Keratinocyte (primary cell): Measurements from ENCODE around the gene VPS37C. TPM values are rescaled to one million over a fixed set of nuclear protein-coding genes. Genes with fewer than 3 reads are reported as not detected.

Experiments
- DNase-seq: peaks from one replicate; pipeline ENCODE4 v3.0.0-alpha.2; 2011; ENCODE audit warnings: low read depth, missing footprints, low spot score
- FAIRE-seq: peaks from 2 replicates; lab custom pipeline; 2011; peaks lifted over from hg19 to GRCh38; lab: Jason Lieb, UNC
- H2AFZ ChIP-seq: 2 replicates; pipeline ENCODE4 v1.6.0; 2012; ENCODE audit warnings: low read length, control low read depth, inconsistent platforms; ENCODE audit not compliant: control insufficient read depth
- H3K27ac ChIP-seq: 2 replicates; pipeline ENCODE4 v1.5.1; 2011; ENCODE audit warnings: low read length; ENCODE audit not compliant: control insufficient read depth, insufficient read depth
- H3K27me3 ChIP-seq: 3 replicates; pipeline ENCODE4 v1.6.0; 2011; ENCODE audit warnings: low read length; ENCODE audit not compliant: control insufficient read depth, insufficient read depth; ENCODE audit errors: extremely low read depth
- H3K36me3 ChIP-seq, 2 experiments: 2 replicates in 1 of 2; 3 replicates in 1 of 2; pipeline ENCODE4 v1.5.1; 2011; ENCODE audit warnings: low read length in 2 of 2, mild to moderate bottlenecking in 1 of 2; ENCODE audit not compliant: control insufficient read depth in 2 of 2, insufficient read depth in 2 of 2; ENCODE audit errors: extremely low read depth in 1 of 2
- H3K4me1 ChIP-seq: 3 replicates; pipeline ENCODE4 v1.5.1; 2011; ENCODE audit warnings: low read length; ENCODE audit not compliant: control insufficient read depth, insufficient read depth; ENCODE audit errors: extremely low read depth
- H3K4me2 ChIP-seq: 3 replicates; pipeline ENCODE4 v1.6.0; 2011; ENCODE audit warnings: low read depth, low read length; ENCODE audit not compliant: control insufficient read depth, insufficient read depth; ENCODE audit errors: extremely low read depth
- H3K4me3 ChIP-seq, 3 experiments: fragments of 200-600 bp in 1 of 3; sonication (generic) in 1 of 3; 2 replicates in 2 of 3; 3 replicates in 1 of 3; pipeline ENCODE4 v1.5.1; 2011 to 2016; ENCODE audit warnings: low read length in 3 of 3, mild to moderate bottlenecking in 3 of 3, control low read depth in 2 of 3, inconsistent platforms in 1 of 3, low read depth in 1 of 3, mixed read lengths in 1 of 3, mixed run types in 1 of 3, moderate library complexity in 1 of 3; ENCODE audit not compliant: control insufficient read depth in 2 of 3, insufficient read depth in 2 of 3; ENCODE audit errors: extremely low read depth in 1 of 3
- H3K79me2 ChIP-seq: 2 replicates; pipeline ENCODE4 v1.6.0; 2012; ENCODE audit warnings: low read length; ENCODE audit not compliant: control insufficient read depth, insufficient read depth
- H3K9ac ChIP-seq: 3 replicates; pipeline ENCODE4 v1.6.0; 2011; ENCODE audit warnings: low read length; ENCODE audit not compliant: control insufficient read depth, insufficient read depth; ENCODE audit errors: extremely low read depth
- H3K9me1 ChIP-seq: 3 replicates; pipeline ENCODE4 v1.6.0; 2011; ENCODE audit warnings: low read length; ENCODE audit not compliant: control insufficient read depth, insufficient read depth; ENCODE audit errors: extremely low read depth
- H3K9me3 ChIP-seq: 2 replicates; pipeline ENCODE4 v1.5.1; 2012; ENCODE audit warnings: low read depth, low read length; ENCODE audit not compliant: control insufficient read depth
- H4K20me1 ChIP-seq: 3 replicates; pipeline ENCODE4 v1.6.0; 2011; ENCODE audit warnings: low read length; ENCODE audit not compliant: control insufficient read depth, insufficient read depth; ENCODE audit errors: extremely low read depth
- CTCF ChIP-seq, 3 experiments: IDR thresholded peaks in 1 of 3; conservative IDR thresholded peaks in 1 of 3; optimal IDR thresholded peaks in 1 of 3; 2 replicates in 2 of 3; 3 replicates in 1 of 3; pipeline versions ENCODE3 to v1.5.1; 2011; ENCODE audit warnings: low read length in 3 of 3, mild to moderate bottlenecking in 3 of 3, moderate library complexity in 2 of 3, control low read depth in 1 of 3, inconsistent platforms in 1 of 3; ENCODE audit not compliant: insufficient read depth in 2 of 3; ENCODE audit errors: extremely low read depth in 1 of 3
- EZH2 ChIP-seq: IDR thresholded peaks from one replicate; pipeline ENCODE4 v1.6.1; 2012; ENCODE audit warnings: inconsistent platforms, mild to moderate bottlenecking, low read length, moderate library complexity
- dilution Hi-C: fragments of 300-500 bp; cut with MboI; formaldehyde crosslinking; loops from one replicate; pipeline ENCODE4 v1.7.0; 2020; ENCODE audit warnings: low sequenced_read_pairs; ENCODE audit not compliant: extremely low pct_ligation_motif_present
- polyA plus RNA-seq, 5 experiments: library from polyadenylated mRNA; depleted of rRNA in 3 of 5; stranded (reverse) in 3 of 5; stranded (forward) in 1 of 5; unstranded in 1 of 5; fragments of >200 nt; gene quantifications; 1 replicate in 1 of 5; 2 replicates in 3 of 5; 3 replicates in 1 of 5; pipeline versions ENCODE4 v1.2.1 to v1.2.3, GENCODE V29; 2011 to 2012; ENCODE audit warnings: missing spikeins in 2 of 5, low read depth in 1 of 5, low replicate concordance in 1 of 5

VPS37C gene
- polyA plus RNA-seq, 1 donor (not counting 4 experiments of a cell fraction or from before 2014, with no cell fraction given) = 8.0 TPM

DNA sequence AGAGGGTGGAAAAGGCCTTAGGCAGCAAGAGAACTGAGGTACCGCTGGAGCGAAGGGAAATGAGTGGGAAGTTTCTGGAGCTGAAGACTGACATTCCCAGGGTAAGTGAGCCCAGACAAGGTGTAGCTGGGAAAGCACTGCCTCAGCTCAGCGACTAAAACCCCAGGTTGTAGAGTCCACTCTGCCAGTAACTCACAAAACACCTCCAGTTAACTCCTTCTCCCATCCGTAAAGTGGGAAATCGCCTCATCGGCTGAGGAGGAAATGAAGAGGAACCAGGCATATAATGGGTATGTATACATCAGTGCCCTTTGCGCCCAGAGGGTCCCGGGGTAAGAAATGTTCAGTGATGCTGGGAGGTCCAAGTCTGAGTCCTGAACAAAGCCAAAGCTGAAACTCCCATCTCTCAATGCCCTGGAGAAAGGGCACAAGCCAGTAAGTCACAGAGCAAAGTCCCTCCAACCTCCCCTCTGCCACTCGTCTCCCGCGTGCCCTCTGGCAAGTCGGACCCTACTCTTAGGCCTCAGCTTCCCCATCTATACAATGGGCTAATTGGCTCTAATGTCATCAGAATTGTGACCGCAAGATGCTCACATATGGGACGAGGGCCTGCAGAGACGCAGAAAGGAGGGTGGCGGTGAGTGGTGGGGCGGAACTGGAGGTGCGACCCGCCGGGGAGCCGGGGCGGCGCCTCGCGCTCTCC, 588 bp downstream of the VPS37C start:
- Histone ChIP-seq H3K9ac (peak overlapping the region; percentile 90), H3K4me1 (peaks cover 31% of the 10 kb centered on the region), H3K36me3 (no peaks in the 10 kb centered on the region), H3K79me2 (peaks cover 18% of the 10 kb centered on the region), H3K9me3 (no peaks in the 10 kb centered on the region), H3K4me3 (peak overlapping the region; percentile 62 to 92 (median 76)), H3K27me3 (no peaks in the 10 kb centered on the region), H3K4me2 (peak overlapping the region; percentile 83), H4K20me1 (no peaks in the 10 kb centered on the region), H3K9me1 (no peaks in the 10 kb centered on the region), H3K27ac (peak overlapping the region; percentile 88), H2AFZ (peak overlapping the region; percentile 62)
- dilution Hi-C loops = no loop called here
- TF ChIP-seq EZH2 (no peak), CTCF (optimal IDR thresholded peaks at IDR 0.05 in 1 of 3, IDR thresholded peaks at IDR 0.05 in 1 of 3, conservative IDR thresholded peaks at IDR 0.05 in 1 of 3; ENCODE audit: extremely low read depth in 1 of 3, insufficient read depth in 2 of 3, low read length in 3 of 3) (no peak)
- FAIRE-seq (no peak), DNase-seq (no peak)

- FAIRE-seq = no peak
- no peaks in the 10 kb centered on the region for H3K9me3 ChIP-seq
- H3K4me1 ChIP-seq = peaks cover 33% of the 10 kb centered on the region
- H3K4me2 ChIP-seq = peak overlapping the region; percentile 59
- H3K9ac ChIP-seq = peak overlapping the region; percentile 36
- dilution Hi-C loops = no loop called here
- no peak for DNase-seq
- no peak overlapping the region for H2AFZ ChIP-seq
- peak overlapping the region in 1 of 3 experiments; percentile 12 for H3K4me3 ChIP-seq
- no peaks in the 10 kb centered on the region for H3K36me3 ChIP-seq
- H3K79me2 ChIP-seq = peaks cover 30% of the 10 kb centered on the region
- peak overlapping the region; percentile 52 for H3K27ac ChIP-seq
- no peaks in the 10 kb centered on the region for H3K9me1 ChIP-seq
- no peak for TF ChIP-seq EZH2
- TF ChIP-seq CTCF (optimal IDR thresholded peaks at IDR 0.05 in 1 of 3, IDR thresholded peaks at IDR 0.05 in 1 of 3, conservative IDR thresholded peaks at IDR 0.05 in 1 of 3; ENCODE audit: extremely low read depth in 1 of 3, insufficient read depth in 2 of 3, low read length in 3 of 3) = no peak
- H3K27me3 ChIP-seq = no peaks in the 10 kb centered on the region
- no peaks in the 10 kb centered on the region for H4K20me1 ChIP-seq
Measured at GRCh38 chr11:61158691-61159381, 2.4 kb downstream of the VPS37C start.
